CD4-positive, alpha-beta T cell treated with Interleukin-1 beta for 1 hour (primary cell): ENCODE results near the gene HOMER1.
"Not testable (repeated sequence)": the region's sequence is repeated elsewhere in the genome, so short reads cannot be mapped to it uniquely, and the experiment has no call there.

Experiments used
- DNase-seq, 2 donors: peaks; one replicate each; pipeline ENCODE4 v3.0.0-alpha.2; 2020 to 2022

The HOMER1 gene

GRCh38 chr5:79516986-79517385 is 3.1 kb upstream of the HOMER1 start:
- no peak for DNase-seq

GRCh38 chr5:79516331-79516730 is 2.4 kb upstream of the HOMER1 start:
- not testable (repeated sequence) for DNase-seq

- peak; percentile 94 to 95 for DNase-seq
These were observed 614 bp upstream of the HOMER1 start for GRCh38 chr5:79514391-79515105.

GRCh38 chr5:79513308-79513703 is 628 bp downstream of the HOMER1 start:
- DNase-seq, result no peak

GRCh38 chr5:79512471-79513307 is 1.2 kb downstream of the HOMER1 start:
- DNase-seq, result no peak

DNA sequence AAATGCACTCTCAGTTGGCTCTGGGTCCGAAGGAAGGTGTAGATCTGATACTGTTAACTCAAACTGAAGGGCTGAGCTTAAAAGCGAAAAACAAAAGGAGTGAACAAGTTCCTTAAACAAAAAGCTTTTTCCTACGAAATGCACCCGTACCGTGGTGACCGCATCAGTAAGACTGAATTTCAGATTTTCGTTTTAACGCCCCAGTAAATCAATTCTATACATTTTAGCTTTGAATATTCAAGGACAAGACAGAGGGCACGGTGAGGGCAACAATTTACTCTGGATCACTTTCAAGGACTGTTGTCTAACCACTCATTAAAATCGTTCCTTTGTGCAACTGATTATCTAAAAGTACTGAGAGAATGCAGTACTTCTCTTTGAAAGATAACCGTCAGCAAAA is 1.9 kb downstream of the HOMER1 start:
- no peak for DNase-seq

- DNase-seq, result no peak
These were observed 3.3 kb downstream of the HOMER1 start for GRCh38 chr5:79510638-79511037.

DNA sequence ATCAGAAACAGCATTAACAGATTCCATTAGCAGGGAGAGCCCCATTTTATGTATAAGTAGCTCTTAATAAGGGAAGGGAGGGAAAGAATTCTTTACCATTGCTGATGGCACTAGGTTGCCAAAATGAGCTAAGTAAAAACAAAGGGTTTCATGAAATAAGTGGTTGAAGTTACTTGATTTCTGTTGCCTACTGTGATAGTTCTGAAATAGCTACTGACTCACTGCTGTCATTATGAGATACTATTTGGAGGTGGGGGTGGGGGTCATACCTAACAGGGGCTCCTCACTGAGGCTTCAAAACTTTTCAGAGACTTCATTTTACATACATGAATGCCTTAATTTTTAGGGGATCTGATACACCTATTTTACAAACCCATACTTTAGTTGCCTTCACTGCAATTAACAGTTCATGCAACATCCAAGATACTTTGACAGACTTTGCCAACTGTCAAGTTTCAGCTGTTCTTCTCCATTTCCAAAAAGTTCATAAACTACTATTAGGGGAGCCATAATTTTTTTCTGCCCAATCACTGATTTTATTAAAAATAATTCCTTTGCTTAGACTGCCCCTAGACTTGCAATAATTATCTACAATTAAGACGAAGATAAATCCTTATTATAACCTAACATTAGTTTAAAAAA is 4.6 kb downstream of the HOMER1 start:
- no peak for DNase-seq

DNA sequence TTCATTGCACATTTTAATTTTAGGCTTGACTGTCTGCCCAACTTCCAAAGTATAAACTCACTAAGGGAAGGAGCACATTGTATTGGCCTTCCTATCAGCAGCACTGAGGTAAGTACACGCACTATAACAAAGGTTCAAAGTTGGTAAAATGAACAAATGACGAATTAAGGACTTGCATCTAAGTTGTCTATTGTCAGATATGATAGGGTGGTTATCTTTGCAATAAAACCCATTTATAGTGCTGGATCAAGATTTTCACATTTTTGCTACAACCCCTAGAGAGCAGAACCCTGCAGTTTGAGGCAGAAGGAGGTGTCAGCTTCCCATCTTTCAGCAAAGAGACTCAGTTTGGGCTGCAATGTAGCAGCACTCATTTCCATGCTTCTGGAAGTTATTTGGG is 5.1 kb downstream of the HOMER1 start:
- no peak for DNase-seq

DNA sequence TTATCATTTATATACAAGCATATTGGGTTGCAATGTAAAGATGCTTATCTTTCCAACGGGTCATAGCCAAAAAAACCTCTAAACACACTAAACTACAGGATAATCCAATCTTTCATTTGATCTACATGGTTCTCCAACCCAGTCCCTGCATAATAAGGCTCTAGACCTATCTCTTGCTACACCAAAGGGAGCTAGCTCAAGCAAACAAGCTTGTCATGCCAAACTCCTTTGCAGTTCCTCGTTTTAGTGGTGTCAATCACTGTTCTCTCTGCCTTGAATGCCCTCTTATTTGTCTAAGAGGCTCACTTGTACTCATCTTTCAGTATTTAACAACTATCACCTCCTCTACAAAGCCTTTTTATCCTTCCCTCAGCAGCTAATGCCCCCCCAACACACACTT is 5.6 kb downstream of the HOMER1 start:
- DNase-seq, result no peak

DNA sequence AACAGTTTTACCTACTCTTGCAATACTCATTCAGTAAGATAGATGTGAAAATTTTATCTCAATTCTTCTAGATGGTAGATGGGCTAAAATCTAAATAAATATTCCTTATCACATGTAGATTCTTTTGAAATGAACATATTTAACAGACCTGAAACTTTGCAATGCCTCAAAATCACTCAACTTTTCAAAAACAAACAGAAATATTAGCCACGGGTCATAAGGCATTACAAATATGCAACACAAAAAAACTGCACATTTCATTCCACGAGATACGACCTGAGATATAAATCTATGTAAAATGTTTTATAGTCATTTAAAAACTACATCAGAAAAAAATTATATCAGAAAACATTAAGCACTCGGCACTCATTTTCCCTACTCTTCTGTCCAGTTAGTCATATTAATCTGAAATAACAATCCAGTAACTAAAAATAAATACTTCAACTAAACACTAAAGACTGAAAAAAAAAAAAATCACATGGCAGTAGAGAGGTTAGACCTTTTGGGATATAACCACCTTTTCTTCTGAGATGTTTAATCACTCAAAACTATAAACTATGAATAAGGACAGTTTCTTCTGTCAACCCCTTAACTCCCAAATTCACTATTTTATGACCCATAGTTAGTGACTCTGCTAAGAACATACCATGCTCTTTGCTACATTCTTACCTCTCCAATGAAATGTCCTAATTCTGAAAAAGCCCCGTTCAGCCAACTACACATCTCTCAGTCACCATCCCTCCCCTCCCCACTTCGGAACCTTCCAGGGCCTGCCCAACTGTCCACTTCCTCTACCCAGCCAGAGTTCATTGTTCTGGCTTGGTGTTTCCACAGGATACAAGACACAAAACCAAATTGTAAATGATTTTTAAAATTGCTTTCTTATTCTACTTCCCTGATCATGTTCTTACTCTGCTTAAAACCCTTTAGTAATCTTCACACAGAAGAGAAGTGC is 6.4 kb downstream of the HOMER1 start:
- no peak for DNase-seq

GRCh38 chr5:79505138-79505537 is 8.8 kb downstream of the HOMER1 start:
- no peak for DNase-seq

DNA sequence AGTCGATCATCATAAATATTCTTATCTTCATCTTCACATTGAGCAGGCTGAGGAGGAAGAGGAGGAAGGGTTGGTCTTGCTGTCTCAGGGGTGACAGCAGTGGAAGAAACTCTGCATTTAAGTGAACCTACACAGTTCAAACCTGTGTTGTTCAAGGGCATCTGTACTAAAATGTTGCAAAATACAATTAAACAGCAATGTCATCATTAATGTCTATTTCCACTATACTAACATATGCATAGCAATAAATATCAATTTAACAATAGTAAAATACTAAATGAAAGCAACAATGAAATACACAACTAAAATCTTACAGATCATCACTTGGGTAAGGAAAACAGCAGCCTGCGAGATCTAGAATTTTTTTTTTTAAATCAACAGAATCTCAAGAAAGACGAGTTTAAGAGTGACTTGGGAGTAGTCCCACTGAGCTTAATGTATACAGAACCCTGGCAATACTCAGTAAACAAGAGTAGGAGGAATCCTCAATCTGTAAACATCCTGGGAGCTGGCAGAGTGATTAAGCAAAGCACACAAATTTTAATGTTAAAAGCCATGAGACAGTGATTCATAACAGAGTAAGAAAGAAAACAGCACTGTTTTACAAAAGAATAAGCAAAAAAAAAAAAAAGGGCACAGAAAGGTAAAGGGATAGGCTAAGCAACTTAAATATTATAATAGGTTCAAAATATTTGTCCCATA is 10.0 kb downstream of the HOMER1 start:
- no peak for DNase-seq

DNA sequence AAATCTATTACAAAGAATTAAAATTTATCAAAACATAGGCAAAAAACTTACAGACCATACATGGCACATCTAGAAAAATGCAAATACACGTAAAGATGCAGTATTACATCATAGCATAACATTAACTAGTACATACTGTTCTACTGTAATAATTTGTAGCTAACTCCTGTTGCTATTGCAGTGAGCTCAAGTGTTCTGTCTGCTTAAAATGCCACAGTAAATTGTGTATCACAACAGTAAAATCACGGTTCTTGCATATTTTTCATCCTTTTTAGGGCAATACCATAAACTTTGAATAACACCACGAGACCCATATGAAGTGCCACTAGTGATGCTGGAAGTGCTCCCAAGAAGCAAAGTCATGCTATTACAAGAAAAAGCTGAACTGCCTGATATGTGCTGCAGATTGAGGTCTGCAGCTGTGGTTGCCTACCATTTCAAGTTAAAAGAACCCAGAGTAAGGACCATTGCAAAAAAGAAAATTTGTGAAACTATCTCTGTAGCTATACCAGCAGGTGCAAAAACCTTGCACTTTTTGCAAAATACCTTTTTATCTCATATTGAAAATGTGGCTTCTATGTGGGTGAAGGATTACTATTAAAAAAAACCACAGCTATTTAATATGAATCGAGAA is 14.2 kb downstream of the HOMER1 start:
- no peak for DNase-seq

- DNase-seq, result no peak
These were observed 18.6 kb downstream of the HOMER1 start for GRCh38 chr5:79495311-79495710.

DNA sequence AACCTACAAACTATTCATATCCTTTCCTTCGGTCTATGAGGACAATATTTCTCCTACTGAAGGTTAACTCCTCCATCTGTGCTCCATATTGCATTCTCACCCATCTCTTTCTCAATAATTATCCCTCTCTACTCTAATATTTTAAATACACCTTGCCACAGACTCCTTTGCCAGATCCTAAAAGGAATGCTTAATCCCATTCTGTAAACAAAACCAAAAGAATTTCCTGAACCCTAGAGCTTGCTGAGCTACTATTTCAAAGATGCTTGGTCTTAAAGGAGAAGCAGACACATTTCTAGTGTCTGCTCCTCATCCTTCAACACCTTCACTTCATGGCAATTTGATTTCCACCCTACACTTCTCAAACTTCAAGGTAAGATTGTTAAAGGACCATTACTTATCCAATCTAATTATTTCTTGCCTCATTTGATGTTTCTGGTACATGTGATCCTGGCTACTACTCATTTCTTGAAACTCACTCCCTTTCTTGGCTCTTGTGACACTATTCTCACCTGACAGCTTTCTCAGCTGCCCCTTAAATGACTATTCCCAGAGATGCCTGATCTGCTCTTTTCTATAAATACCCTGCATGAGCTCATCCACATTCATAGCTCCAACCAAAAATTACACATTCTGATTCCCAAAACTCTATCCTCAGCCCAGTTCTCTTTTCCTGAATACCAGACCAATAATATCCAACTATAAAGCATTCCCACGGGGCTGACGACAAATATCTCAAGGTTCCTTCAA is 20.2 kb downstream of the HOMER1 start:
- DNase-seq, result no peak

DNA sequence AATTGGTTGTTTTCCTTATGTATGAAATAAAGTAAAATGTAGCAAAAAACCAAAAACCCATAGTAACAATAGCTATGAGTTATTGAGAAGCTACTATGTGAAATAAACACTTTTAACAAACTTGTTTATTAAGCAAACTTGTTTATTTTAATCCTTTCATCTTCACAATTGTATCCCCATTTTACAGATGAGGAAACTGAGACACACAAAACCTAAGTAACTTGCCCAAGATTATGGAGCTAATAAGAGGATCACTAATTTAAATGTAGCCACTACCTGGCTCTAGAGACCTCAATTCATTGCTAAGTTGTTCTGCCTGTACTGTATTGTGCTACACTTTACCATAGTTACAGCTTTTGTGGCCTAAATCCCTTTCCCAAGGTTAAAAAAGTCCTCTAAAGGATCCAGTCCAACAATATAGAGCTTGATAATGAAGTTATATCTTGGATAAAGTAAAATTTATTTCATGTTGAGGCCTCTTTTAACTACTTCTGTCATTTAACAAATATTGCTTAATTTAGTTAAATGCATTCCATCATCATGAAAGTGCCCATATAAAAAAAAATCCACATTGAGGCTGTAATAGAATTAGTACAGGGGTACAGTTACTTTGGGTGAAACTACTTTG is 22.1 kb downstream of the HOMER1 start:
- DNase-seq, result no peak

GRCh38 chr5:79490323-79490936 is 23.5 kb downstream of the HOMER1 start:
- DNase-seq, result no peak

- no peak for DNase-seq
These were observed 24.2 kb downstream of the HOMER1 start for GRCh38 chr5:79489773-79490172.

GRCh38 chr5:79488775-79489174 is 25.2 kb downstream of the HOMER1 start:
- no peak for DNase-seq
